Astrocyte (in vitro differentiated cells and primary cell): ENCODE data around the gene MAP1S. TPM values are rescaled to one million over a fixed set of nuclear protein-coding genes. Genes with fewer than 3 reads are reported as not detected.

Experiments used
- DNase-seq: peaks from one replicate; pipeline ENCODE4 v3.0.0-alpha.2; 2010; ENCODE audit warnings: low read depth
- FAIRE-seq: peaks from 2 replicates; lab custom pipeline; 2011; peaks lifted over from hg19 to GRCh38; lab: Jason Lieb, UNC
- H2AFZ ChIP-seq: 2 replicates; pipeline ENCODE4 v1.6.0; 2012; ENCODE audit warnings: low read depth, low read length, inconsistent platforms
- H3K27ac ChIP-seq: 2 replicates; pipeline ENCODE4 v1.5.1; 2011; ENCODE audit warnings: low read depth, low read length, inconsistent platforms
- H3K27me3 ChIP-seq: 2 replicates; pipeline ENCODE4 v1.6.0; 2011; ENCODE audit warnings: low read length, inconsistent platforms; ENCODE audit not compliant: insufficient read depth
- H3K36me3 ChIP-seq: 2 replicates; pipeline ENCODE4 v1.5.1; 2011; ENCODE audit warnings: low read length, inconsistent platforms; ENCODE audit not compliant: insufficient read depth
- H3K4me1 ChIP-seq: 2 replicates; pipeline ENCODE4 v1.5.1; 2011; ENCODE audit warnings: low read length, inconsistent platforms; ENCODE audit not compliant: insufficient read depth
- H3K4me2 ChIP-seq: 2 replicates; pipeline ENCODE4 v1.6.0; 2012; ENCODE audit warnings: low read length, inconsistent platforms
- H3K4me3 ChIP-seq: 2 replicates; pipeline ENCODE4 v1.5.1; 2011; ENCODE audit warnings: low read depth, mild to moderate bottlenecking, low read length, inconsistent platforms; ENCODE audit not compliant: insufficient read depth
- H3K79me2 ChIP-seq: 2 replicates; pipeline ENCODE4 v1.6.0; 2012; ENCODE audit warnings: mild to moderate bottlenecking, low read length, inconsistent platforms; ENCODE audit not compliant: insufficient read depth
- H3K9ac ChIP-seq: 2 replicates; pipeline ENCODE4 v1.6.0; 2012; ENCODE audit warnings: mild to moderate bottlenecking, low read length, inconsistent platforms
- H3K9me3 ChIP-seq: 2 replicates; pipeline ENCODE4 v1.5.1; 2012; ENCODE audit warnings: low read depth, mild to moderate bottlenecking, low read length, inconsistent platforms; ENCODE audit not compliant: insufficient read depth
- H4K20me1 ChIP-seq: 2 replicates; pipeline ENCODE4 v1.6.0; 2012; ENCODE audit warnings: low read length, inconsistent platforms; ENCODE audit not compliant: insufficient read depth
- H3K27ac Mint-ChIP-seq: one replicate; pipeline ENCODE4 v1.8.0; 2021; ENCODE audit warnings: mild to moderate bottlenecking, mixed read lengths; ENCODE audit not compliant: unreplicated experiment
- H3K27me3 Mint-ChIP-seq: one replicate; pipeline ENCODE4 v1.8.0; 2021; ENCODE audit warnings: low read depth, mixed read lengths; ENCODE audit not compliant: unreplicated experiment
- H3K36me3 Mint-ChIP-seq: one replicate; pipeline ENCODE4 v1.8.0; 2021; ENCODE audit warnings: low read depth, mixed read lengths; ENCODE audit not compliant: unreplicated experiment
- H3K4me1 Mint-ChIP-seq: one replicate; pipeline ENCODE4 v1.8.0; 2021; ENCODE audit warnings: low read depth, mixed read lengths; ENCODE audit not compliant: unreplicated experiment
- H3K4me3 Mint-ChIP-seq: one replicate; pipeline ENCODE4 v1.8.0; 2021; ENCODE audit warnings: mild to moderate bottlenecking, moderate library complexity, mixed read lengths; ENCODE audit not compliant: unreplicated experiment
- H3K9me3 Mint-ChIP-seq: one replicate; pipeline ENCODE4 v1.8.0; 2021; ENCODE audit warnings: mild to moderate bottlenecking, mixed read lengths; ENCODE audit not compliant: unreplicated experiment
- EZH2 ChIP-seq: IDR thresholded peaks from 2 replicates; pipeline ENCODE4 v1.6.1; 2012; ENCODE audit warnings: mild to moderate bottlenecking, low read length, inconsistent platforms; ENCODE audit not compliant: insufficient read depth
- total RNA-seq: library from RNA; stranded (reverse); gene quantifications from 2 replicates; pipeline ENCODE4 v1.2.1, GENCODE V29; 2021
- TF ChIP-seq, protein P1 (sequence below): IDR thresholded peaks from 2 replicates; pipeline ENCODE4 v1.5.1; 2011; ENCODE audit warnings: low read depth, mild to moderate bottlenecking, inconsistent platforms, low read length, moderate library complexity; ENCODE audit not compliant: insufficient read depth

MAP1S gene
- total RNA-seq, 1 donor from 2014 or later, result 82.2 TPM

GRCh38 chr19:17748884-17749638 is 29.8 kb downstream of the MAP1S start:
- Histone ChIP-seq H2AFZ (no peak overlapping the region), H3K27ac (no peak overlapping the region), H3K4me2 (no peak overlapping the region), H4K20me1 (no peaks in the 10 kb centered on the region), H3K4me3 (no peak overlapping the region), H3K79me2 (no peaks in the 10 kb centered on the region), H3K27me3 (no peaks in the 10 kb centered on the region), H3K9ac (no peak overlapping the region), H3K4me1 (no peaks in the 10 kb centered on the region), H3K9me3 (no peaks in the 10 kb centered on the region), H3K36me3 (no peaks in the 10 kb centered on the region)
- H3K4me1 Mint-ChIP-seq, result no peaks in the 10 kb centered on the region
- H3K36me3 Mint-ChIP-seq, result no peaks in the 10 kb centered on the region
- H3K9me3 Mint-ChIP-seq, result no peaks in the 10 kb centered on the region
- DNase-seq (no peak), FAIRE-seq (no peak)
- peak overlapping the region; percentile 0 for H3K4me3 Mint-ChIP-seq
- no peak for TF ChIP-seq EZH2
- TF ChIP-seq, protein P1, sequence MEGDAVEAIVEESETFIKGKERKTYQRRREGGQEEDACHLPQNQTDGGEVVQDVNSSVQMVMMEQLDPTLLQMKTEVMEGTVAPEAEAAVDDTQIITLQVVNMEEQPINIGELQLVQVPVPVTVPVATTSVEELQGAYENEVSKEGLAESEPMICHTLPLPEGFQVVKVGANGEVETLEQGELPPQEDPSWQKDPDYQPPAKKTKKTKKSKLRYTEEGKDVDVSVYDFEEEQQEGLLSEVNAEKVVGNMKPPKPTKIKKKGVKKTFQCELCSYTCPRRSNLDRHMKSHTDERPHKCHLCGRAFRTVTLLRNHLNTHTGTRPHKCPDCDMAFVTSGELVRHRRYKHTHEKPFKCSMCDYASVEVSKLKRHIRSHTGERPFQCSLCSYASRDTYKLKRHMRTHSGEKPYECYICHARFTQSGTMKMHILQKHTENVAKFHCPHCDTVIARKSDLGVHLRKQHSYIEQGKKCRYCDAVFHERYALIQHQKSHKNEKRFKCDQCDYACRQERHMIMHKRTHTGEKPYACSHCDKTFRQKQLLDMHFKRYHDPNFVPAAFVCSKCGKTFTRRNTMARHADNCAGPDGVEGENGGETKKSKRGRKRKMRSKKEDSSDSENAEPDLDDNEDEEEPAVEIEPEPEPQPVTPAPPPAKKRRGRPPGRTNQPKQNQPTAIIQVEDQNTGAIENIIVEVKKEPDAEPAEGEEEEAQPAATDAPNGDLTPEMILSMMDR, result no peak
- H3K27ac Mint-ChIP-seq, result peak overlapping the region; percentile 41
- peaks cover 16% of the 10 kb centered on the region for H3K27me3 Mint-ChIP-seq

- H3K9me3 Mint-ChIP-seq, result no peaks in the 10 kb centered on the region
- TF ChIP-seq EZH2, result no peak
- TF ChIP-seq, protein P1, result no peak
- Histone ChIP-seq H3K27me3 (no peaks in the 10 kb centered on the region), H3K27ac (no peak overlapping the region), H3K4me2 (no peak overlapping the region), H3K36me3 (no peaks in the 10 kb centered on the region), H3K9me3 (no peaks in the 10 kb centered on the region), H2AFZ (no peak overlapping the region), H3K4me3 (no peak overlapping the region), H4K20me1 (no peaks in the 10 kb centered on the region), H3K79me2 (no peaks in the 10 kb centered on the region), H3K4me1 (no peaks in the 10 kb centered on the region), H3K9ac (no peak overlapping the region)
- FAIRE-seq (no peak), DNase-seq (no peak)
- no peak overlapping the region for H3K4me3 Mint-ChIP-seq
- H3K36me3 Mint-ChIP-seq, result no peaks in the 10 kb centered on the region
- peaks cover under 1% of the 10 kb centered on the region for H3K4me1 Mint-ChIP-seq
- peaks cover 20% of the 10 kb centered on the region for H3K27me3 Mint-ChIP-seq
- H3K27ac Mint-ChIP-seq, result no peak overlapping the region
Measured at GRCh38 chr19:17749912-17750317, 30.6 kb downstream of the MAP1S start.

DNA sequence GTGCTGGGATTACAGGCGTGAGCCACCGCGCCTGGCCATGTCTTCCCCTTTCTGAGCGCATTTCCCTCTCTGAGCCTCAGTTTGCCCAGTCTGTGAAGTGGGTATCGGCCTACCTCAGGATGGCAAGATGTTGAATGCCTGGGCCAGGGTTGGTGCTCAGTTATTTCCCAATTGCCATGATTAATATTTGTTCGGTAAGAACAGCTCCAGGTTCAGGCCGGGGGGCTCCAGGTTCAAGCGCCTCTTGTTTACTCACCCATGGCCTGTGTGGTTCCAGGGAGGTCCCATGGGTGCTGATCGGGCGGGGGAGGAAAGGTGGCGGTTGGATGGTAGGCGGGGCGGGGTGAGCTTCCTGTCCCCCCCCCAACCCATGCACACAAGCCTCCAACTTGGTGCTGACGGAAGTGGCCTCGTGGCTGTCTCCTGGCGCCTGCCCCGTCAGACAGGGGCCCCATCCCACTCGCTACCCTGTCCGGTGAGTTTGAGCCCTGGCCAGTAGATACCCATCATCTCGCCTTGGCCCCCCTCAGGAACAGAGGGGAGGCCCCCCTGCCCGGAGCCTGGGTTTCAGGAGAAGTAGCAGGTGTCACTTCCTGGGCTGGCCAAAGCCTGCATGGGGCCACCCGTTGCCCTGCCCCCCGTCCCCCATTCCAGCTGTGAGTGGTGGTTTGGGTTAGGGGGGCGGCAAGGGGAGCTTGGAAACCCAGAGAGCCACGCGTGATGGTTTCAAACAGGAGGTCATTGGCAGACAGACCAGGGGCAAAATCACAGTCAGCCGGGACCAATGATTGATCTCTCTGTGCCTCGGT is 32.0 kb downstream of the MAP1S start, which contains the start of gene FCHO1:
Gene FCHO1, plus strand, starts transcription at position 375 of the 809 bp plus-strand sequence. CDS start 3,688 bp downstream, outside the sequence.
- Histone ChIP-seq H3K4me2 (no peak within 1 kb of the TSS), H3K27me3 (no peaks in the 10 kb centered on the region), H3K9me3 (no peaks in the 10 kb centered on the region), H3K4me3 (no peak within 1 kb of the TSS), H2AFZ (no peak within 1 kb of the TSS), H3K9ac (no peak within 1 kb of the TSS), H4K20me1 (no peaks in the 10 kb centered on the region), H3K36me3 (no peaks in the 10 kb centered on the region), H3K4me1 (peaks cover 5% of the 10 kb centered on the region), H3K27ac (no peak within 1 kb of the TSS), H3K79me2 (no peaks in the 10 kb centered on the region)
- Mint-ChIP-seq H3K9me3 (no peaks in the 10 kb centered on the region), H3K4me3 (no peak within 1 kb of the TSS), H3K27ac (no peak within 1 kb of the TSS), H3K4me1 (peaks cover 10% of the 10 kb centered on the region), H3K36me3 (no peaks in the 10 kb centered on the region), H3K27me3 (peaks cover 21% of the 10 kb centered on the region)
- TF ChIP-seq, protein P1, result no peak
- no peak for TF ChIP-seq EZH2
- FAIRE-seq (no peak), DNase-seq (no peak)
